ENCODE measurements around the gene CCDC191. TPM values are rescaled to one million over a fixed set of nuclear protein-coding genes. Genes with fewer than 3 reads are reported as not detected.
A peak's percentile ranks its signal among the peaks of the same experiment; 100 is the strongest.

The CCDC191 gene
- polyA plus RNA-seq, 1 donor (not counting 4 experiments of a cell fraction or from before 2014, with no cell fraction given), result 3.6 TPM

DNA sequence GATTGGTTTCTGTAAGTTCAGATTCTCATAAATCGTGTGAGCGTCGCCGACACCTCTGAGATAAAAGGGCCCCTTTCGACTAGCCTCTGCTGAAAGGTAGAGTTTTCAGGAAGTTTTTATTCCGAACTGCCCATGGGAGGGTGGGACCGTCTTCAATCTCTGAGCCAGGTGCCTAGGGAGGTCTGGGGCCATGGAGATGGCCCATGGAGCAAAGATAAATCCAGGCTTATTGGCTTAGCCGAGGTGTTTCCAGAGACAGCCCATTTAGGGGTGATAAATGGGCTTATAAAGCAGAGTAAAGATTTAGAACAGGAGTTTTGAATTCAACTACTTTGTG lies 653 bp upstream of the CCDC191 start:
- Histone ChIP-seq H2AFZ (ENCODE audit: control insufficient read depth, low read length) (peak overlapping the region; percentile 99), H3K4me3 (ENCODE audit: control insufficient read depth in 2 of 3, extremely low read depth in 1 of 3, insufficient read depth in 2 of 3, low read depth in 1 of 3, low read length in 3 of 3) (peak overlapping the region; percentile 58 to 95 (median 91)), H3K36me3 (ENCODE audit: control insufficient read depth in 2 of 2, extremely low read depth in 1 of 2, insufficient read depth in 2 of 2, low read length in 2 of 2) (peaks cover 2 to 8% of the 10 kb centered on the region in 2 experiments), H3K4me2 (ENCODE audit: control insufficient read depth, extremely low read depth, insufficient read depth, low read depth, low read length) (peak overlapping the region; percentile 82), H3K9me1 (ENCODE audit: control insufficient read depth, extremely low read depth, insufficient read depth, low read length) (no peaks in the 10 kb centered on the region), H3K79me2 (ENCODE audit: control insufficient read depth, insufficient read depth, low read length) (peaks cover 52% of the 10 kb centered on the region), H3K9me3 (ENCODE audit: control insufficient read depth, low read depth, low read length) (no peaks in the 10 kb centered on the region), H3K27me3 (ENCODE audit: control insufficient read depth, extremely low read depth, insufficient read depth, low read length) (no peaks in the 10 kb centered on the region), H3K27ac (ENCODE audit: control insufficient read depth, insufficient read depth, low read length) (peak overlapping the region; percentile 94), H3K4me1 (ENCODE audit: control insufficient read depth, extremely low read depth, insufficient read depth, low read length) (peaks cover 17% of the 10 kb centered on the region), H4K20me1 (ENCODE audit: control insufficient read depth, extremely low read depth, insufficient read depth, low read length) (no peaks in the 10 kb centered on the region), H3K9ac (ENCODE audit: control insufficient read depth, extremely low read depth, insufficient read depth, low read length) (peak overlapping the region; percentile 96)
- no peak for FAIRE-seq
- dilution Hi-C loops (cut with MboI; ENCODE audit: extremely low pct_ligation_motif_present, low sequenced_read_pairs), result no loop called here
- no peak for DNase-seq (ENCODE audit: low read depth, low spot score)
- TF ChIP-seq EZH2 (IDR thresholded peaks at IDR 0.05; ENCODE audit: low read length), result no peak
- TF ChIP-seq CTCF (optimal IDR thresholded peaks at IDR 0.05 in 1 of 3, IDR thresholded peaks at IDR 0.05 in 1 of 3, conservative IDR thresholded peaks at IDR 0.05 in 1 of 3; ENCODE audit: extremely low read depth in 1 of 3, insufficient read depth in 2 of 3, low read length in 3 of 3), result no peak

DNA sequence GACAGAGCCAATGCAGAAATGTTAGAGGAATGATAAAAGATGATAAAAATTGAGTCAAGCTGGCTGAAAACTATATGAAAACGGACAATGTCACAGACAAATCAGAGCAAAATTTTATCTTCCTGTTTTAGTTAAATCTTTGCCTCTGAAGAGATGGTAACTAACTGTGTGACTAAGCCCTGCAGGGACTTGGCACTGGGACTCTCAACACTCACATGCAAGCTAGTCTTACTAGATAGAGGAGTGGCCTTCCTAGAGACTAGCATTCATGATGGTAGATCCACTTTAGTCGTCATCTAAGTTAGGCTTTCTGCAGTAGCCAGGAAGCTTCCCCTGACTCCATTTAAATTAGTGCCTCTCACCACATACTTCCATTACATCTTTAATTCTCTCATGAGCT lies 4.1 kb downstream of the CCDC191 start:
- DNase-seq (ENCODE audit: low read depth, low spot score) (no peak), FAIRE-seq (no peak)
- no peaks in the 10 kb centered on the region for H3K9me1 ChIP-seq (ENCODE audit: control insufficient read depth, extremely low read depth, insufficient read depth, low read length)
- peaks cover 6% of the 10 kb centered on the region for H3K79me2 ChIP-seq (ENCODE audit: control insufficient read depth, insufficient read depth, low read length)
- H3K27ac ChIP-seq (ENCODE audit: control insufficient read depth, insufficient read depth, low read length), result no peak overlapping the region
- H3K4me2 ChIP-seq (ENCODE audit: control insufficient read depth, extremely low read depth, insufficient read depth, low read depth, low read length), result no peak overlapping the region
- no peak overlapping the region for H3K9ac ChIP-seq (ENCODE audit: control insufficient read depth, extremely low read depth, insufficient read depth, low read length)
- dilution Hi-C loops (cut with MboI; ENCODE audit: extremely low pct_ligation_motif_present, low sequenced_read_pairs), result no loop called here
- no peaks in the 10 kb centered on the region for H3K27me3 ChIP-seq (ENCODE audit: control insufficient read depth, extremely low read depth, insufficient read depth, low read length)
- no peaks in the 10 kb centered on the region for H3K9me3 ChIP-seq (ENCODE audit: control insufficient read depth, low read depth, low read length)
- H3K4me1 ChIP-seq (ENCODE audit: control insufficient read depth, extremely low read depth, insufficient read depth, low read length), result peaks cover 5% of the 10 kb centered on the region
- no peak overlapping the region for H3K4me3 ChIP-seq (ENCODE audit: control insufficient read depth in 2 of 3, extremely low read depth in 1 of 3, insufficient read depth in 2 of 3, low read depth in 1 of 3, low read length in 3 of 3)
- no peak overlapping the region for H2AFZ ChIP-seq (ENCODE audit: control insufficient read depth, low read length)
- TF ChIP-seq EZH2 (IDR thresholded peaks at IDR 0.05; ENCODE audit: low read length), result no peak
- TF ChIP-seq CTCF (optimal IDR thresholded peaks at IDR 0.05 in 1 of 3, IDR thresholded peaks at IDR 0.05 in 1 of 3, conservative IDR thresholded peaks at IDR 0.05 in 1 of 3; ENCODE audit: extremely low read depth in 1 of 3, insufficient read depth in 2 of 3, low read length in 3 of 3), result no peak
- no peaks in the 10 kb centered on the region for H3K36me3 ChIP-seq (ENCODE audit: control insufficient read depth in 2 of 2, extremely low read depth in 1 of 2, insufficient read depth in 2 of 2, low read length in 2 of 2)
- H4K20me1 ChIP-seq (ENCODE audit: control insufficient read depth, extremely low read depth, insufficient read depth, low read length), result no peaks in the 10 kb centered on the region

All from keratinocyte (primary cell).